ENCODE measurements around the gene TSHR. TPM values are rescaled to one million over a fixed set of nuclear protein-coding genes. Genes with fewer than 3 reads are reported as not detected.

The TSHR gene
- total RNA-seq, 4 donors from 2014 or later, result 0.37 to 2.4 (median 0.85) TPM

- no peak for TF ChIP-seq POLR2AphosphoS5 (IDR thresholded peaks at IDR 0.05)
- no peak for TF ChIP-seq EP300 (IDR thresholded peaks at IDR 0.05; ENCODE audit: low read depth)
- no peak for TF ChIP-seq POLR2A (IDR thresholded peaks at IDR 0.05)
- TF ChIP-seq CTCF (IDR thresholded peaks at IDR 0.05), result no peak
- Histone ChIP-seq H3K4me1 (no peaks in the 10 kb centered on the region), H3K36me3 (no peaks in the 10 kb centered on the region), H3K27me3 (no peaks in the 10 kb centered on the region), H3K9me3 (no peaks in the 10 kb centered on the region), H3K4me3 (no peak overlapping the region), H3K27ac (no peak overlapping the region)
- WGBS, 2 donors (ENCODE audit: low coverage in 1 of 2), result 44 to 46% methylated on average over 3 of the region's 3 CpGs
- DNase-seq, result no peak
- in situ Hi-C loops (cut with MboI; ENCODE audit: low pct_ligation_motif_present in 1 of 4, low pct_unique_long_range_greater_than_20kb in 1 of 4, low sequenced_read_pairs in 3 of 4), result no loop called here
- intact Hi-C loops (cut with DNase I; ENCODE audit: low total_unique reads), result no loop called here
These were observed 177.0 kb downstream of the TSHR start for GRCh38 chr14:81132468-81132867.

- intact Hi-C loops (cut with DNase I; ENCODE audit: low total_unique reads) (no loop called here), in situ Hi-C loops (cut with MboI; ENCODE audit: low pct_ligation_motif_present in 1 of 4, low pct_unique_long_range_greater_than_20kb in 1 of 4, low sequenced_read_pairs in 3 of 4) (no loop called here)
- Histone ChIP-seq H3K27me3 (no peaks in the 10 kb centered on the region), H3K27ac (no peak overlapping the region), H3K36me3 (no peaks in the 10 kb centered on the region), H3K9me3 (no peaks in the 10 kb centered on the region), H3K4me1 (no peaks in the 10 kb centered on the region), H3K4me3 (no peak overlapping the region)
- DNase-seq, result no peak
- 77 to 83% methylated on average over 2 of the region's 2 CpGs for WGBS, 2 donors (ENCODE audit: low coverage in 1 of 2)
- no peak for TF ChIP-seq EP300 (IDR thresholded peaks at IDR 0.05; ENCODE audit: low read depth)
- TF ChIP-seq CTCF (IDR thresholded peaks at IDR 0.05), result no peak
- no peak for TF ChIP-seq POLR2A (IDR thresholded peaks at IDR 0.05)
- no peak for TF ChIP-seq POLR2AphosphoS5 (IDR thresholded peaks at IDR 0.05)
These were observed 178.0 kb downstream of the TSHR start for GRCh38 chr14:81133400-81133799.

GRCh38 chr14:81137316-81137715 lies 181.9 kb downstream of the TSHR start:
- in situ Hi-C loops (cut with MboI; ENCODE audit: low pct_ligation_motif_present in 1 of 4, low pct_unique_long_range_greater_than_20kb in 1 of 4, low sequenced_read_pairs in 3 of 4) (no loop called here), intact Hi-C loops (cut with DNase I; ENCODE audit: low total_unique reads) (no loop called here)
- H3K36me3 ChIP-seq, result no peaks in the 10 kb centered on the region
- no peak for TF ChIP-seq CTCF (IDR thresholded peaks at IDR 0.05)
- no peak for TF ChIP-seq EP300 (IDR thresholded peaks at IDR 0.05; ENCODE audit: low read depth)
- TF ChIP-seq POLR2AphosphoS5 (IDR thresholded peaks at IDR 0.05), result no peak
- no peak for TF ChIP-seq POLR2A (IDR thresholded peaks at IDR 0.05)
- H3K27me3 ChIP-seq, result no peaks in the 10 kb centered on the region
- no peak overlapping the region for H3K27ac ChIP-seq
- H3K9me3 ChIP-seq, result no peaks in the 10 kb centered on the region
- H3K4me3 ChIP-seq, result no peak overlapping the region
- DNase-seq, result no peak
- H3K4me1 ChIP-seq, result no peaks in the 10 kb centered on the region
- WGBS, 2 donors (ENCODE audit: low coverage in 1 of 2), result 70 to 100% methylated on average over 1 to 2 of the region's 2 CpGs

GRCh38 chr14:81138429-81138828 lies 183.0 kb downstream of the TSHR start:
- no peaks in the 10 kb centered on the region for H3K9me3 ChIP-seq
- in situ Hi-C loops (cut with MboI; ENCODE audit: low pct_ligation_motif_present in 1 of 4, low pct_unique_long_range_greater_than_20kb in 1 of 4, low sequenced_read_pairs in 3 of 4) (no loop called here), intact Hi-C loops (cut with DNase I; ENCODE audit: low total_unique reads) (no loop called here)
- DNase-seq, result no peak
- no peak overlapping the region for H3K27ac ChIP-seq
- no peak overlapping the region for H3K4me3 ChIP-seq
- TF ChIP-seq POLR2A (IDR thresholded peaks at IDR 0.05), result no peak
- TF ChIP-seq CTCF (IDR thresholded peaks at IDR 0.05), result no peak
- WGBS, 2 donors (ENCODE audit: low coverage in 1 of 2), result 86 to 92% methylated on average over 6 of the region's 6 CpGs
- H3K4me1 ChIP-seq, result no peaks in the 10 kb centered on the region
- H3K36me3 ChIP-seq, result no peaks in the 10 kb centered on the region
- H3K27me3 ChIP-seq, result no peaks in the 10 kb centered on the region
